Stimulated activated CD8-positive, alpha-beta memory T cell treated with anti-CD3 and anti-CD28 coated beads, Interleukin-12 subunit alpha, Interleukin-12 subunit beta, amount 100 ng/mL, for 4 hours (primary cell): ENCODE results near the gene PFN1.
A peak's percentile ranks its signal among the peaks of the same experiment; 100 is the strongest.

Source experiments
- DNase-seq: peaks from one replicate; pipeline ENCODE4 v3.0.0-alpha.2; 2020; ENCODE audit warnings: low read depth

PFN1 gene

DNA sequence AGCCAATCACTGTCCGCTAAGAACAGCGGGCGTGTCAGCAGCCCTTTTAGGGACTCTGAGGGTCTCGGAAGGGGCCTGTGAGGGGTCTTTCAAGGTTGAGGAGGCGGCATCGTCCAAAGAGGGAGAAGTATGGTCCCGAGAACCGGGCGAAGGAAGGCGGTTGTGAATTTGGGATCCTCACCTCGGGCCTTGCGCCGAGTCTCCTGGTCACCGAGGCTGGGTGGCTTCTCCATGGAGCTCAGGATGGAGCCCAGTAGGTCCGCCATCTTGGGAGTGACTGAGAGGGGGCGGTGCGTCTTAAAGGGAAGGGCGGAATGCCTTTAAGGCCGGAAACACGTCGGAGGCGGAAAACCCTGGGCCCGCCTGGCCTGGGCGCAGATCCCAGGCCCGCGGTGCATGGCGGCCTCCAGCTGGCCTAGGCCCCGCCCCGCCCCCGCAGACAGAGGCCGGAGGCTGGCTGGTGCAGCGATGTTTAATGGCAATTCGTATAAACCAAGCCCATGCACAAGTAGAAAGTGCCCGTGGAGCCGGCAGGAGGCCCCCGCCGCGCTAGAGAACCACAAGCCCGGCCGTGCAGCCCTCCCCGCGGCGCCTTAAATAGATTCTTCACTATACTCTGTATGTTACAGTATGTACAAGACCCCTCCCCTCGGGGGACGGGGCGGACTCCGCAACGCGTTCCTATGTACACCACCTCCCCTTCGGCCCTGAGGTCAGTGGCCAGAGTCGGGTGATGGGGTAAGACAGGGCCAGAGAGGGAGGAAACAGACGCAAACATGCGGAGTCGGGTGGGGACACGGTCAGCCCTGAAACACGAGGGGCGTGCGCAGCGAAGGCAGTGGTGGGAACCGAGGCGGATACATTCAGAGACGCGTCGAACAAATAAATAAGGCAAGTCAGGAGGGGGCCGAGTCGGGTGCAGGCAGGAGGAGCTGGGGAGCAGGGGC, 19.5 kb upstream of the PFN1 start, which contains the start of gene SPAG7:
Gene SPAG7 (minus strand): TSS at position 279 of the 947 bp plus-strand sequence. CDS start 13 bp downstream, at position 266.
- DNase-seq = peak; percentile 84

DNA sequence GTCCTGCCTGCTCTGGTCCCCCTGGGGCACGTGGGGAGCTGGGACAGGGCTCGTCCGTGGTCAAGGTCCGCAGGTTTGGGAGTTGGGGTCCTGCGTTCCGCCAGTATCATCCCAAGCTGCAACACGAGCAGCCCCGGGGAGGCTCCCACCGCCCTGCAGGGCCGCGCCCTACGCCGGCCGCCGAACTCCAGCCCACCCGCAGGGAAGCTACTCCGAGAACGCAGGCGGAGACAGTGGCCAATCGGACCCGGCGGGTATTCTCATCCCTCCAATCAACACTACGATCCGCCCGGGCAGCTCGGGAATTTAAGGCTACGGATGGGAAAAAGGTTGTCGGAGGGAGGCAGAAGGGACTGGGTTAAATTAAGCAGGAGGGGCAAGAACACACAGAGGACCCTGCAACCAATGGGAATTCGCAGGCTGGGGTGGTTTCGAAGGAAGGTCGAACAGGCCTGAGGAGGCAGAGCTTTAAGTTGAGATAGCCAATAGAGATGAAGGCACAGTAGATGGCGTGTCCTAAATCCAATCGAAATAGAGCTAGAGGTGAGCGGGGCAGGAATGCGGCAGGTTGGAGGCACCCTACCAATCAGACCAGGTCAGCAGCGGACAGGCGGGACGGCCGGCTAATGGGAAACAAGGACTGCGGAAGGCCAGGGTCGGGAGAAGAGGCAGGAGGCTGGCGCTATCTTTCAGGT, 18.7 kb upstream of the PFN1 start:
- DNase-seq = peak; percentile 85

DNA sequence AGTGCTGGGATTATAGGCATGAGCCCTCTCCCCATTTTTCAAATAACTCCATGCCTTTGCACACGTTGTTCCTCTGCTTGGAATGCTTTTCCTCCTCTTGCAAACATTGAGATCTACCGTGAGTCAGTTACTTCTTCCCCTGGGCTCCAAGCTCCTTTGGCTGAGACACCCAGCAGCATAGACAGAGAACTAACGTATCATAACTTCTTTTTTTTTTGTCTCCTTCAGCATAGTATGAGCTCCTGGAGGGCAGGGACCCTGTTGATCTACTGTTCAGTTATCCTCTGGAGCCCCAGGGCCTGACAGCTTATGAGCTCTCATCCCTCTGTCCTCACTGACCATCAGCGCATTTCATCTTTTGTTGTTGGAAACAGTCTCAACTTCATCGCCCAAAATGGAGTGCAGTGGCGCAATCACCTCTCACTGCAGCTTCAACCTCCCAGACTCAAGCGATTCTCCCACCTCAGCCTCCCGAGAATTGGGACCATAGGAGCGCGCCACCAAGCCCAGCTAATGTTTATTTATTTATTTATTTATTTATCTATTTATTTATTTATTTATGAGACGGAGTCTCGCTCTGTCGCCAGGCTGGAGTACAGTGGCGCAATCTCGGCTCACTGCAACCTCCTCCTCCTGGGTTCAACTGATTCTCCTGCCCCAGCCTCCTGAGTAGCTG, 17.1 kb upstream of the PFN1 start:
- DNase-seq = no peak

DNA sequence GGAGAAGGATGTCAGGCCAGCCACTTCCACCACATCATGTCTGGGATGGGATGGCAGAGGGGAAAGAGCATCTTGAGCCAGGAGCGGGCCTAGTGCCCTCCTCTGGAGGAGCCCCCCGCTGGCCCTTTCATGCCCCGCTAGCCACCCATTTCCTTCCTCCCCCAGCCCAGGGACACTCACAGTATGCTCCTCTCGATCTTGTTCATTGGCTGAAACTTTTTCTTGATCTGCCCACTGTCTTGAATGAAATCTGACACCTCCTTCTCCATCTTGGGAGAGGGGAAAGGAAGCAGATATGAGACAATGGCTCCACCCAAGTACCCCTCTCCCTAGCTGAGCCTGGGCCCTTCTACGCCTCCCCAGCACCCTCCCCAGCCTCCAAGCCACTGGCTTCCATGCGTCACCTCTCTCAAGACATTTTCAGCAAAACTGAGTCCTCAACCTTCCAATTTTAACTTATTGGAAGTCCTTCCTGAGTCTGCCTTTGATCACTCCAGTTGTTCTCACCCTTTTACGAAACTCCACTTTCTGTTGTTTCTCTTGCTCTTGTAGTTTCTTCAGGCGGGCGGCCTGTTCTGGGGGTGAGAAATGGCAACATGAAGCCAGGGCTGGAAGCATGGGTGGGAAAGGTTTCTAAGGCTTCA, 12.1 kb upstream of the PFN1 start:
- no peak for DNase-seq

DNA sequence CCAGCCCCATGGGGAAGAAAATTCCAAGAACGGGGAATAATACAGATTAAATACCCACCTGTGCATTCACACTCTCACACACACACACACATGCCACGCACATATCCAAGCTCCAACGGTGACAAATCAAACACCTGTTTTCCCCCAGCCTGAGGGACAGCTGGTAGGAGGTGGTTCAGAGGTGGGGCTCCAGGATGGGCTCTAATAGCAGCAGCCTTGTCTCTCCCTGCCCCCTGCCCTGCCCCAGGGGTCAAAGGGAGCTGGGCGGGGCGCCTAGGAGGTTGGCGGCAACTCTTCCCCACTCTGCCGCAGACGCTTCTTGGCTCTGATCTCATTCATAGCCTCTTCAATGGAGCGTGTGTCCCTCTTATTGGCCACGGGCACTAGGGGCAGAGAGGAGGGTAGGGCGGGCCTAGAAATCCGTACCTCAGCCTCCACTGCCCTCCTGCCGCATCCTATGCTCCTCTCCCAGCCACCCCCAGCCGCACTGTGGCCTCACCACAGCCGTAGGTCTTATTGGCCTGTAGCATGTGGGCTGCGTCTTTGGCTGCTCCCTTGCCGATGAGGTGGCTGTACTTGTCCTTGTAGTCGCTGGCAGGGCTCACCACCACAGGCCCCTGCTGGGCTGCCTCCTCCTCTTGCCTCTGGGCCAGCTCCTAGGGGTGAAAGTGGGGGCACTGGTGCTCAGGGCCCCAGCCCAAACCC, 11.1 kb upstream of the PFN1 start:
- DNase-seq = no peak

DNA sequence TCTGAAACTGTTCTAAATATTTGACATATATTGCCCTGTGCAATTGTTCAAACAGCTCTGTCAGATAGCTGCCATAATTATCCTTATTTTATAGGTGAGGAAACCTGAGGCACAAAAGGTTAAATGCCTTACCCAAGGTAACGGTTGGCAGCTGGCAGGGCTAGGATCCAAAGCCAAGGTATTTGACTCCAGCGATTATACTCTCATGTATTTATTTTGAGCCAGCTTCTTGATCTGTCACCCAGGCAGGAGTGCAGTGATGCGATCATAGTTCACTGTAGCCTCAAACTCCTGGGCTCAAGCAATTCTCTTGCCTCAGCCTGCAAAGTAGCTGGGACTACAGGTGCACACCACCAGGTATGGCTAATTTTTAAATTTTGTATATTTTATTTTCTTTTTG, 9.8 kb upstream of the PFN1 start:
- DNase-seq = no peak

DNA sequence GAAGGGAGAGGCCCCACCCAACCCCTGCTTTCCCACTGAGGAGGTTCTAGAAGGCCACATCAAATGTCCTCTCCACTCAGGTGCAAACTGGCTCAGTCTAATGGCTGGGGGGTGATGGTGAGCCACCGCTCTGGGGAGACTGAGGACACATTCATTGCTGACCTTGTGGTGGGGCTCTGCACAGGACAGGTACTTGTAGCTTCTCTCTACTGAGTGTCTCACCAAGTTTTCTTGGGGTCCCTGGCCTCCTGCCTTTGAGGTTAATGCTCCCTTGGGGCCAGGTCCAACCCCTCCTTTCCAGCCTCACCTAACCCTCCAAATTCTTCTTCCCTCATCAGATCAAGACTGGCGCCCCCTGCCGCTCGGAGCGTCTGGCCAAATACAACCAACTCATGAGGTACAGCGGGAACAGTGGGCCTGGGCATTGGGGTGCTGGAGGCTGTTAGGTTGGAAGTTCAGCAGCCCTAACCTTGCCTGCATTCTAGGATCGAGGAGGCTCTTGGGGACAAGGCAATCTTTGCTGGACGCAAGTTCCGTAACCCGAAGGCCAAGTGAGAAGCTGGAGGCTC, 8.2 kb upstream of the PFN1 start:
- no peak for DNase-seq

DNA sequence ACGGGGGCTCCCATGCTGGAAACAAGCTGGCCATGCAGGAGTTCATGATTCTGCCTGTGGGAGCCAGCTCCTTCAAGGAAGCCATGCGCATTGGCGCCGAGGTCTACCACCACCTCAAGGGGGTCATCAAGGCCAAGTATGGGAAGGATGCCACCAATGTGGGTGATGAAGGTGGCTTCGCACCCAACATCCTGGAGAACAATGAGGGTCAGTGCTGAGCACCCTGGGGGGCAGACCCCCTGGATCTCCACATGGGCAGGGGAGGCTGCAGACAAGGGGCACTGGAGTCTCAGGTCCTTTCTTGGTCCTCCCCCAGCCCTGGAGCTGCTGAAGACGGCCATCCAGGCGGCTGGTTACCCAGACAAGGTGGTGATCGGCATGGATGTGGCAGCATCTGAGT, 6.8 kb upstream of the PFN1 start:
- no peak for DNase-seq

DNA sequence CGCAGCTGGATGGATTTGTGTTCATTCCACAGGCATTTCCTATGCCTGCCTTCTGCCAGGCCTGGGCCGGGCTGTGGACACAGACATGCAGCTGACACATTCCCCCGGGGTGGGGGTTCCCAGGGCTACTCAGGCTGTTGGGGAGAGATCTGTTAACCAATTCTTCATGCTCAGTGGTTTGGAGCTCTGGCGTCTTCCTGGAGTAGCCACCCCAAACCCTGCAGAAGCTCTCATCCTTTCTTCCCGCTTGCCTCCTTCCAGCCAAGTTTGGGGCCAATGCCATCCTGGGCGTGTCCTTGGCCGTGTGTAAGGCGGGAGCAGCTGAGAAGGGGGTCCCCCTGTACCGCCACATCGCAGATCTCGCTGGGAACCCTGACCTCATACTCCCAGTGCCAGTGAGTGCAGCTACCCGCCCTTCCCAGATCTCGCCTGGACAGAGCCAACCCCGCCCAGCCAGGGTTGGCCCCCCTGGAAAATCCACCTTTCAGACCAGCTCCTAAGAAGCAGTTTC, 5.2 kb upstream of the PFN1 start:
- no peak for DNase-seq

DNA sequence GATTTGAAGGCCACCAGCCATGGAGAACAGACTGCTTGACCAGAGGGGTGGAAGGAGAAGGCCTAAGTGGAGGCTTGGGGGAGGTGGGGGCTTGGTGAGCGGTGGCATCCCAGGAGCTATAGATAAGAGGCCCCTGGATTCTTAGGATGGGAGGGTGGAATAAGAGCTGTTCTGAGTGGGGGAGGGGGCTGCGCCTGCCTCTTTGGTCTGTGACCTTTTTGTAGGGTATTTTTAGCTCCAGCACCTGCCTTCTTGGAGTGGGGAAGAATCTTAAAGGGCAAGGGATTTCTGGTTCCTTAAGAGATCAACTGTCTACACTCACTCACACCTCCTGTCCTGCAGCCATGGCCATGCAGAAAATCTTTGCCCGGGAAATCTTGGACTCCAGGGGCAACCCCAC, 3.2 kb upstream of the PFN1 start:
- DNase-seq = no peak

DNA sequence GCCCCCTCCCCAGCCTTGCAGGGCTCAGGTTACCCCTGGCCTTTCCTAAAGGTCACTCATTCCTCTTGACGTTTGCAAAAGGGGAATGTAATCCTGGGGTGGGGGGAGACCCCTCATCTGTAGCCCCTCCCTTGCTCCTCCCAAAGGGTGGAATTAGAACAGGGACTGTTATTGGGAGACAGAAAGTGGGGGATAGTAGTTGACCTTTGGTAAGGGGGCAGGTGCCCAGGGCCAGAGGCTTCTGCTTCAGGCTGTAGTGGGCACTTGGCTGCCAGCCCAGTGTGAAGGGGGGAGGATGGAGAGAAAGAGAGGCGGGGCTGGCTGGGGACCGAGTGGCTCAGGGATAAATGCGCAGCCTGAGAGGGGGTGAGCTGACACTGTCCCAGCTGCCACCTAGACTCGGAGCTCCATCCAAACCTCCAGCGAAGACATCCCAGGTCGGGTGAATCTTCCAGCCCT, 2.4 kb upstream of the PFN1 start, which contains the start of gene ENO3:
Gene ENO3 (plus strand): TSS at position 374 of the 459 bp plus-strand sequence. CDS start 711 bp downstream, outside the sequence.
- DNase-seq = no peak

DNA sequence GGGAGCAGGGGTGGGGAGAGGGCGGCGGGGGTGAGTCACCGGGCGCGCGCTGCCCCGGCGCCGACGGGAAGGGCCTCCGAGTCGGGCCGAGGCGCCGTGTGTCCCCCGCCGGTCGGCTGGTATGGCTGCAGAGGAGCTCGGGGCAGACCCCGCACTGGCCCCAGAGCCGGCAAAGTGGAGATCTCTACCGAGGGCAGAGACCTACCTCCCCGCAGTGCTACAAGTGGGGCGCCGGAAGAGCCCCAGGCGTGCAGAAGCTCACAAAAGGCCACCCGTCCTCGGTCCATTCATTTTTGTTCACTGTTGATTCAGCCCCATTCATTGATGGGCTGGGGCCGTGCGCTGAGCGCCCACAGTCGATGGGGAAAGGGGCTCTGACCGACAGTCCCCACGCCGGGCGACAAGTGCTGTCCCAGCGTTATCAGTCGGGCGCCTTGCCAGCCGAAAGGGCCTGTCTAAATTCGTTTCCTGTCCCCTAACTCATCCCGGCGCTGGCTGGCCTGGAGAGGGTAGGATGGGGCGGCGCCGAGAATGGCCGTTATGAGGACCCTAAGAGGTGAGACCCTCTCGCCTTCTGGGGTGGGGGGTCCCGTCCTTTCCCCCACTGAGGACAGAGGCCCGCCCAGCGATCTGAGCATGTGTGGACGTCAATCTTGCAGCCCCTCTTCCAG, 1.9 kb upstream of the PFN1 start:
- peak; percentile 19 for DNase-seq

DNA sequence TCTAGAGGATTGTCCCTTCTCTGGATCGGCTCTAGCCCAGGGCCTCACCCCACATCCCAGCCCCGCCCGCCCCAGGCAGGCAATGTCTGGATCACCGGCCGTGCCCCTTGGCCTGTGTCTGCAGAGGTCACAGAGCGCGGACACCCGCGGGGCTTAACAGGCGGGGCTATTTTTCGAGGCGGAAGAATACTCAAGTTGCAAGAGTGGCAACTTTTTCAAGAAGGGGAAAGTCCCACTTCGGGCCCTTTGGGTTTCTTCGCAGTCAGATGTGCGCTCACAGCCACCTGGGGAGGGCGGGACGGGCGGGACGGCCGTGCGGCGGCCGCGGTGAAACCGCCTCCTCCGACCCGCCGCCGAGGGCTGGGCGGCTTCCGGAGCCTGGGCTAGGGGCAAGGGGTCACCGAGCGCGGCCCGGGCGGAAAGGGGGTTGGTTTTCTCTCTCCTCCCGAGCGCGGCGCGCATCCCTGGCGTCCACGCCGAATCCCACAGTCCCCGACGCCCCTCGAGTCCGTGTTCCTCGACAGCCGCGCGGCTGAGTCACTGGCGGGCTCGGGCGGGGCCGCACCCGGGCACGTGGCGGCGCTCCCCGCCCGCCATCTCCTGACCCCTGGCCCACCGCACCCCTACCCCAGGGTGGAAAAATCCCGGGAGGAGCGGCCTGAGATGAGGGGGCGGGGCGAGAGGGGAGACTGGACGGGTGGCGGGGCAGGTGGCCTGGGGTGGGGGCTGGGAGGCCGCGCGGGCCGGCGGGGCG, 1.2 kb upstream of the PFN1 start:
- DNase-seq = peak; percentile 69

DNA sequence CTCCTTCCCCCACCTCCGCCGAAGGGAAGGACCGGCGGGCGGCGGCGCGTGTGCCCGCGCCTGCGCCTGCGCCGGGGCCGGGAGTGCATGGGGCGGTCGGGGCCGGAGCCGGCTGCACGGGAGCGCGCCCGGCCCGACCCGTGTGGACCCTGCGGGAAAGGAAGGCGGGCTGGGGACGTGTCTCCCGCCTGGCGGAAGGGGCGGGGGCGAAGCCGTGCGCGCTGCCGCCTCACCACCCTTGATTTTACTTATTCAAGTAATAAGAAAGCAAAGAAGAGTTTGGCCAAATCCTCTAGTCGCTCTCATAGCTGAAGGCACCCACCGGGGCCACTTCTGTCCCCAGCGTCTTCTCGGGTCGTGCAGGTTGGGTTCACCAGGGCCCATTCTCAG, 596 bp upstream of the PFN1 start:
- DNase-seq = peak; percentile 59

DNA sequence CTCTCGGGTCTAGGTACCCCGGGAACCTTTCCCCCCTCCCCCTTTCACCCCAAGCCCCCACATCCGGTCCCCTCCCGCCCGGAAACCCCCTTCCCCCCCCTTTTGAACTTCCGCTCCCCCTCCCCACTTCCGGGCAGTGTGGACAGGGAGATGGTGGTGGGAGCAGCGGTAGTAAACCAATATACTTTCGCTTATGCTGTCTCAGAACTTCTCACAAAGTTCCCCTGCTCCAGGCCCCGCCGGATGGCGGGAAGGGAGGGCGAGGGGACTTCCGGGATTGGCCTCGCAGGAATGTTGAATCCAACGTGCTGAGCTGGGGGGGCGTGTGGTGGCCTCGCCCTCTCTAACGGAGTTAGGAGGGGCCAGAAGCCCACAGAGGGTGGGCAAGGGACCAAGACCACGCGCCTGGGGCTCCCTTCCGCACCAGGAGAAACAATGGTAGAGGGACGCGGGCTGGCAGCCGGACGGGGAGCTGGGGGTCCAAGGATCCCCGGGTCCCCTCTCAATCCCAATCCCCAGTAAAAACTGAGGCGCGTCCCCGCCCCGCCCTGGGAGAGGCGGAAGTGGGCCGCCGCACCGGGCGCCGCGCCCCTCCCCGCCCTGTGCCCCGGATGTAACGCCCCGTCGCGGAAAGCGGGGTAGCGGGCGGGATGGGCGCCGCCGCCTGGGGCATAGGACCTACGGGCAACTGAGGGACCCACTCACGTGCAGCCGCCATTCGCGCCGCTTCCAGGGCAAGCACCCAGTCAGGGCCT, 742 bp downstream of the PFN1 start:
- peak; percentile 53 for DNase-seq

DNA sequence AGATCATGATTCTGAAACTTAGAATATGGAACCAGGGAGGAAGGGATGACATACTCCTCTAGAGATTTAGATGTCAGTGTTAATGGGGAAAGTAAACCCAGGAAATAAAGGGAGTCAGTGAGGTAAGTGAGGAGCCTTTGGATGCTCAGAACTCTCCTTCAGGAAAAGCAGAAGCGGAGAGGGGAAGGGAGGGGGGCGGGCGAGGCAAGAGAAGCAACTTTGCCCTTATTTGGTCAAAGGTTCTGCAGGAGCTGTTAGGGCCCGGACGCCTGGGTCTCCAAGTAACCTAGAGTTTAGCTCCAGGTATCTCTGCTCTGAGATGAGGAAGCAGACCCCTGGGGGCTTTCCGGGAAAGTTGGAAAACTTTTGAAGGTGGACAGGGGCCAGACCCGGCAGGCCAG, 1.3 kb downstream of the PFN1 start:
- no peak for DNase-seq

DNA sequence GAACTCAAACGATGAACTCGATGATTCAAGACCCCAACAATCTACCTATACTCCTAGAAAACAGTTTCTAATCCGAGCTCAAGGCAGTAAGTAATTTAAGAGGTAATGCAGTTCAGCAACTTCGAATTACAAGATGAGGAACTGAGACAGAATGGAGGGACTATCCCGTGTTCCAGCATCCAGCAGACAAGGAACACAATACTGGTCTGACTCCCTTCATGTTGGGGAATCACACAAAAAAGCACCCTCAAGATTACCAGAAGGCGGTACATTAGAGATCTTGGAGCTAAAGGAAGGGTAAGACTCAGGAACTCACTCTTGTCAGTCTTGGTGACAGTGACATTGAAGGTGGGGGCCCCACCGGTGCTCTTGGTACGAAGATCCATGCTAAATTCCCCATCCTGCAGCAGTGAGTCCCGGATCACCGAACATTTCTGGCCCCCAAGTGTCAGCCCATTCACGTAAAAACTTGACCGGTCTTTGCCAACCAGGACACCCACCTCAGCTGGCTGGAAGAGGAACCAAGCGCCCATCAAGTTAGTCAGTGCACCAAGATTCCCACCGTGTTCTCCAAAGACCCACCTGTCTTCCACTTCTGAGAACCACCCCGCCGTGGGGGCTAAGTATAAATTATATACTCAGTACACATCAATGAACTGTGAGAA, 1.9 kb downstream of the PFN1 start:
- no peak for DNase-seq

DNA sequence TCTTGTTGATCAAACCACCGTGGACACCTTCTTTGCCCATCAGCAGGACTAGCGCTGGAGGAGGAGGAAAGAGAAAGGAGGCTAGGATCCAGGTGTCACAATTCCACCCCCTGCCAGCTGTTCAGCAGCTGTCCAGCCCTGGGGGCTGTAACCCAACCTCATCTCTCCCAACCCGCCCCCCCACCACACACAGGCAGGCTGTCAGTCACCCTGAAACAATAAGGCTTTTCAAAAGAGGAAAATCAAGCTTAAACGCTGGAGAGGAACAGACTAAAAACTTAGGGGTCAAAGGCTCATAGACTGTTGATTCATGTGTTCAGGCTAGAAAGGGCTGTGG, 2.4 kb downstream of the PFN1 start:
- DNase-seq = no peak
